Cardiac septum (tissue), 1 donor: Measurements from ENCODE around the gene RABEPK. TPM values are rescaled to one million over a fixed set of nuclear protein-coding genes. Genes with fewer than 3 reads are reported as not detected.
"Not testable (repeated sequence)": the region's sequence is repeated elsewhere in the genome, so short reads cannot be mapped to it uniquely, and the experiment has no call there.

Experiments used
- DNase-seq: peaks from one replicate; pipeline ENCODE4 v3.0.0-alpha.2; 2020; ENCODE audit warnings: low spot score
- intact Hi-C: fragments of 100-400 bp; cut with DNase I; formaldehyde crosslinking; loops from one replicate; pipeline ENCODE4 v1.14.0; 2022
- total RNA-seq: library from RNA; stranded (reverse); fragmentation: NEBNext Ultra II Directional; extraction: Animal tissue kit (Norgen Biotek cat#: 25700); gene quantifications from one replicate; pipeline ENCODE4 v1.2.1, GENCODE V29; 2021
- donor health status: DM: no; HTN: no; CAD: no.

RABEPK gene
- total RNA-seq, 1 donor from 2014 or later = 9.4 TPM

GRCh38 chr9:125189361-125190289 lies 10.7 kb upstream of the RABEPK start, which contains the start of gene PPP6C:
TSS of gene PPP6C (minus strand) at chr9:125189803. CDS start at chr9:125189718, 85 bp downstream.
- peak; percentile 98 for DNase-seq
- intact Hi-C loops = loop anchor here (2.0 to 5.0 kb wide), 2 partner anchors 73 to 249 kb away; partner anchors contain the start of genes GAPVD1 and GOLGA1

DNA sequence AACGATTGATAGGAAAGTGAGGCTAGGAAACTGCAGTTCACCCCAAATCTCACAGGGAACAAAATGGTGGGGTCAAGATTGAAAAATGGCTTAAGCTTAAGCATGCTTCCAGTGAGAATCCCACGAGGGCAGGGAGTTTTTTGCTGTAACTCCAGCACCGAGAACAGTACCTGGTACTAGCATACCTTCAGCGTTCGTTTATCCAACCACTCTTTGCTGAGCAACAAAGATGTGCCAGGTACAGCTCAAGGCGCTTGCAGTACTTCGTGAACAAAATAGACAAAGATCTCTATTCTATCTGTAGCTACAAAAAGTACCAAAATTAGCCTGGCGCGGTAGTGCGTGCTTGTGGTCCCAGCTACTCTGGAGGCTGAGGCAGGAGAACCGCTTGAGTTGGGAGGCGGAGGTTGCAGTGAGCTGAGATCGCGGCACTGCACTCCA lies 10.0 kb upstream of the RABEPK start:
- DNase-seq = no peak
- intact Hi-C loops = loop anchor here (5.0 kb wide), 1 partner anchor 72 kb away; the partner anchor contains the start of gene GAPVD1

DNA sequence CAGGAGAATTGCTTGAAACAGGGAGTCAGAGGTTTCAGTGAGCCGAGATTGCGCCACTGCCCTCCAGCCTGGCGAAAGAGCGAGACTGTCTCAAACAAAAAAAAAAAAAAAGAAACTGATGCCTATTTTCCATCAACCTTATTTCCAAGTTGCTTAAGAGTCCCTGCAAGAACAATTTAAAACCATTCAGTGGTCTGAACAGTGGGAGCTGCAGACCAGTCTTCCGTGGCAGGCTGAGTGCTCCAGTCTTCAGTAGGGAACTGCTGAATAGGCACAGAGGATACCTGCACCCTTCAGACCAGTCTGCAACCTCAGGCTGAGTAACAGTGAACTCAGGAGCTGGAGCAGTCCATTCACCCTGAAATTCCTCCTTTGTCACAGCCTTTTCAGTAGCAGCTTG lies 5.9 kb upstream of the RABEPK start:
- intact Hi-C loops = loop anchor here (5.0 kb wide), 1 partner anchor 68 kb away; the partner anchor contains the start of gene GAPVD1
- DNase-seq = not testable (repeated sequence)

DNA sequence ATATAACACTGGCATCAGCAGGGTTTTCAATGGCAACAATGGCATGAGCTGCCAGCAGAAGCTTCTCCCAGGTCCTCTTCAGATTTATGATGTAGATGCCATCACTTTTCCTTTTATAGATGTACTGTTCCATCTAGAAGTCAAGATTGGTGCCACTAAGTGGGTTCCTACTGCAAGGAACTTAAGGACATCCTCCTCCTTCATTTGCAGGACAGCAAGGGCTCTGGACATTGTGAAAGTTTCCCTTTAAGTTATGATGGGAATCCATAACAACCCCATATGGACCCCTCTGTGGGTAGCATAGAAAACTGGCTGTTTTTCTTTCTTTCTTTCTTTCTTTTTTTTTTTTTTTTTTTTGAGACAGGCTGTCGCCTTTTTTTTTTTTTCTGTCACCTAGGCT lies 4.8 kb upstream of the RABEPK start:
- DNase-seq, intact Hi-C loops: not testable (repeated sequence)

GRCh38 chr9:125202846-125203618 lies 2.7 kb downstream of the RABEPK start:
- intact Hi-C loops = loop anchor here (5.0 kb wide), 1 partner anchor 39 kb away; the partner anchor contains the start of gene HSPA5
- no peak for DNase-seq

GRCh38 chr9:125204477-125204876 lies 4.1 kb downstream of the RABEPK start:
- intact Hi-C loops = loop anchor here (5.0 kb wide), 1 partner anchor 38 kb away; the partner anchor contains the start of gene HSPA5
- no peak for DNase-seq

DNA sequence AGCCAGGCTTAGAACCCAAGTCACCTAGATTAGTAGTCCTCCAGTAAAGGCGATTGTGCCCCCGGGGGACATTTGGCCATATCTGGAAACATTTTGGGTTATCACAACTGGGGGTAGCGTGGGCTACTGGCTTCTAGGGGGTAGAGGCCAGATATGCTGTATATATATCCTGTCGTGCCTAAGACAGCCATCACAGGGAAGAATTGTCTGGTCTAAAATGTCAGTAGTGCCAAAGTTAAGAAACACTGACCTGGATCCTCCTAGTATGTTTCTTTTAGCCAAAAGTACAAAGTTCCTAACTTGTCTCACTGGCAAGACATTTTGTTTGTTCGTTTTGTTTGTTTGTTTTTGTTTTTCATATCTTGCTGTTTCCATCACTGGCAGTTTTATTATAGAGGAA lies 13.8 kb downstream of the RABEPK start:
- no peak for DNase-seq
- intact Hi-C loops = no loop called here

GRCh38 chr9:125218621-125219020 lies 18.3 kb downstream of the RABEPK start:
- DNase-seq = no peak

DNA sequence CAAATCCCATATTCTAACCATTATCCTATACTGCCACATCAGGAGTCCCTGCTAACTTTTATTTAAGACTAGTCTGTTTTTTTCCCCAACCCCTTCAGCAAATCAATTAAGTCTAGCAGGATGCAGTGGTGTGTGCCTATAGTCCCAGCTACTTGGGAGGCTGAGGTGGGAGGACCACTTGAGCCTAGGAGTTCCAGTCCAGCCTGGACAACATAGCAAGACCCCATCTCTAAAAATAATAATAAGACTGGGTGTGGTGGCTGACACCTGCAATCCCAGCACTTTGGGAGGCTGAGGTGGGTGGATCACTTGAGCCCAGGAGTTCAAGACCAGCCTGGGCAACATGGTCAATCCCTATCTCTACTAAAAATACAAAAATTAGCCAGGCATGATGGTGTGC lies 24.5 kb downstream of the RABEPK start:
- intact Hi-C loops, DNase-seq: not testable (repeated sequence)

More at GRCh38 chr9:125218621-125219020, 18.3 kb downstream of the RABEPK start:
- intact Hi-C loops = no loop called here

GRCh38 chr9:125227761-125228160 lies 27.4 kb downstream of the RABEPK start:
- no peak for DNase-seq
- intact Hi-C loops = no loop called here

GRCh38 chr9:125233678-125234077 lies 33.3 kb downstream of the RABEPK start:
- intact Hi-C loops = no loop called here

GRCh38 chr9:125234099-125234498 lies 33.8 kb downstream of the RABEPK start:
- DNase-seq, intact Hi-C loops: not testable (repeated sequence)

More at GRCh38 chr9:125233678-125234077, 33.3 kb downstream of the RABEPK start:
- no peak for DNase-seq

- intact Hi-C loops = no loop called here
- DNase-seq = no peak
Measured at GRCh38 chr9:125235804-125236519, 35.6 kb downstream of the RABEPK start.

GRCh38 chr9:125236520-125237159 lies 36.3 kb downstream of the RABEPK start:
- DNase-seq, intact Hi-C loops: not testable (repeated sequence)

- intact Hi-C loops = no loop called here
- no peak for DNase-seq
Measured at GRCh38 chr9:125238127-125238914, 38.0 kb downstream of the RABEPK start.

GRCh38 chr9:125238915-125239446 lies 38.6 kb downstream of the RABEPK start:
- no peak for DNase-seq
- intact Hi-C loops = no loop called here
